GM18909 (cell line): ENCODE data around the gene CLN6.
"Not testable (repeated sequence)": the region's sequence is repeated elsewhere in the genome, so short reads cannot be mapped to it uniquely, and the experiment has no call there.

Source experiments
- ATAC-seq: cut with Tn5 transposase; IDR thresholded peaks from one replicate; pipeline ENCODE4 v1.9.1; 2021; ENCODE audit warnings: mild to moderate bottlenecking; ENCODE audit not compliant: unreplicated experiment, poor library complexity

Gene CLN6

GRCh38 chr15:68195336-68196112, 34.0 kb downstream of the CLN6 start:
- ATAC-seq: no peak

DNA sequence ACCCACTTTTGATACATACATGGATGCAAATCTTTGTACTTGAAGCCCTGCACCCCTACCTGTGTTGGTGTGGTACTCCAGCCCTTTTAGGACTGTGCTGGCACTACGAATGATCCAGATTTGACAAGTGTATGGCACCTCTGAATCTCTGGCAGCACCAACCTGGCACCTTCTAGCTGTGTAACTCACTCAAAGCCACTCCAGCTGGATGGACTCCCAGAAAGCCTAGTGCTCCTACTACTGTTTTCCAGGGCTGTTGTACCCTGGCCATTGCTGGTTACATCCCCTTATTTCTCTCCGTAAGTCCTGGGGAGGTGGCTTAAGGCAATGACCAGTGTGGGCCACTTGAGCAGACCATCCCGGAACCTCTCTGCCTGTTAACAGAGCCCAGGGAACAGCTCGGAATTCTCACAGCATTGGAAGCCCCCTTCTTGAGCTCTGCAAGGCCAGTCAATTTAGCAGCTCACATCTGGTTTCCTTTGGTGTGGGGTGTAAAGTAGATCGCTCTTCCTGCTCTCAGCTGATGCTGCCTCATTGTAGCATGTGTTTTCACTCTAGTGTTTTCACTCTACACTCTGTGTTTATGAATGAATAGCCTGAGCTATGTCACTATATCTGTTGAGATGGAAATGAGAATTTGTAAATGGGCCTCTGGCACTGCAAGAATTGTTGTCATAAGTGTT, 36.6 kb downstream of the CLN6 start:
- no peak for ATAC-seq

DNA sequence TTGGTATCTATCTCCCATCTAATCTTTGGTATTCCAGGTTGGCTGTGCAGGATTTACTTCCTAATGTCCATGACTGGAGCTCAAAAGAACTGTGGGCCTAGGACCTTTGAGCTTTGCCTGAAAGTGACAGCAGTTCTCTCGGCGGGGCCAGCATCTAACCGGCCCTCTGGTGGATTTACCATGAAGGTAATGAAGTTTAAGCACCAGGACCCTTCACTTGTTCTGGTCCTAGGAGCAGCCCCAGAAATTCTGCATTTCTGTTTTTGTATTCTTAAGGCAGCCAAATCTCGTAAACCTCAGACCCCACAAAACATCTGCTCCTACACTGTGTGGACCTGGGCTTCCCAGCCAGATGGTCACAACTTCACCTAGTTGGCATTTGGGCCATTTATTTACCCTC, 37.4 kb downstream of the CLN6 start:
- no peak for ATAC-seq

GRCh38 chr15:68191555-68191954, 38.0 kb downstream of the CLN6 start:
- no peak for ATAC-seq

GRCh38 chr15:68190048-68190447, 39.5 kb downstream of the CLN6 start:
- ATAC-seq: no peak

DNA sequence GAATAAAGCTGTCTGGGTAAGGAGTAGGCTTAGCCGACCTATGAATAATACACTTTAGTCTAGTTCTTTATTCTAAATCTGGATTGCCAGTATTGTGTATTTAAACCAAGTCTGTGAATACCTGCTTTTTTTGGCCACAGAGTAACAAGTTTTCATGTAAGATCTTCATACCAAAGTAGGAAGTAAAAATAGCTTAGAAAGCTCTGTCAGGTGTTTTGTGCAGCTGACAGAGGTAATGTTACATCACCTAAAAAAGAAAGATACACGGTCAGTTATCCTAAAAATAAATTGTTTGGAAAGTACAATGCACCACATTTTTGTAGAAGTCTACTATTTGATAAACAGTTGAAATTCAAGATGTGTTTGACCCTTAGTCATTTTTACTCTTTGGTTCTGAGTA, 40.9 kb downstream of the CLN6 start:
- ATAC-seq: no peak

DNA sequence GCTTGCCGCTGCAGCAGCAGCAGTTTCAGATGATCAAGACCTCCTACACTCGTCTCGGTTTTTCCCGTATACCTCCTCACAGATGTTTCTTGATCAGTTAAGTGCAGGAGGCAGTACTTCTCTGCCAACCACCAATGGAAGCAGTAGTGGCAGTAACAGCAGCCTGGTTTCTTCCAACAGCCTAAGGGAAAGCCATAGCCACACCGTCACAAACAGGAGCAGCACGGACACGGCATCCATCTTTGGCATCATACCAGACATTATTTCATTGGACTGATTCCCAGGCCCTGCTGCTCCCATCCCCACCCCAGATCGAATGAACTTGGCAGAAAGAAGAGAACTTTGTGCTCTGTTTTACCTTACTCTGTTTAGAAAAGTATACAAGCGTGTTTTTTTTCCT, 42.0 kb downstream of the CLN6 start:
- ATAC-seq: no peak

DNA sequence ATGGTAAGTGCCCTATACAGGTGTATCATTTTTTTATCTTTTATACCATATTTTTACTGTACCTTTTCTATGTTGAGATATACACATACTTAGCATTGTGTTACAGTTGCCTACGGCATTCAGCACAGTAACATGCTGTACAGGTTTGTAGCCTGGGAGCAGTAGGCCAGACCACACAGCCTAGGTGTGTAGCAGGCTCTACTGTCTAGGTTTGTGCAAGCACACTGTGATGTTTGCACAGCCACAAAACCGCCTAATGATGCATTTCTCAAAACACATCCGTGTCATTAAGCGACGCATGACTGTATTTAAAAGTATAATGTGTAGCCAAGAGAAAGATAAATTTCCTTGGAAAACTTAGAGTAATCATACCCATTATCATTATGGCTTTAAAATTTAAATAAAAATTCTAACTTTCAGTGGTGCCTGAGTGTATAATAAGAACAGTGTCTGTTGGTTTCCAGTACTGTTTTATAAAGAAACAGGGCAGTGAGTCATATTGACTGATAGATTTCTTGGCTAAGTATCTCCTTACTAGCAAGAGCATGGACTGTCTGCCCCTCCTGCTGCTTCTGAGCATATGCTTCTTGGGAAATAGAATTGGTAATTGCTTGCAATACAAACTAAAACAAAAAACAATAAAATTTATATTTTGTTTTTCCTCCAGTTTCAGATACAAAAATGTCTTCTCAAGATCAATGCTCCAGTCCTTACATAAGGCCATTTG, 42.7 kb downstream of the CLN6 start:
- no peak for ATAC-seq

DNA sequence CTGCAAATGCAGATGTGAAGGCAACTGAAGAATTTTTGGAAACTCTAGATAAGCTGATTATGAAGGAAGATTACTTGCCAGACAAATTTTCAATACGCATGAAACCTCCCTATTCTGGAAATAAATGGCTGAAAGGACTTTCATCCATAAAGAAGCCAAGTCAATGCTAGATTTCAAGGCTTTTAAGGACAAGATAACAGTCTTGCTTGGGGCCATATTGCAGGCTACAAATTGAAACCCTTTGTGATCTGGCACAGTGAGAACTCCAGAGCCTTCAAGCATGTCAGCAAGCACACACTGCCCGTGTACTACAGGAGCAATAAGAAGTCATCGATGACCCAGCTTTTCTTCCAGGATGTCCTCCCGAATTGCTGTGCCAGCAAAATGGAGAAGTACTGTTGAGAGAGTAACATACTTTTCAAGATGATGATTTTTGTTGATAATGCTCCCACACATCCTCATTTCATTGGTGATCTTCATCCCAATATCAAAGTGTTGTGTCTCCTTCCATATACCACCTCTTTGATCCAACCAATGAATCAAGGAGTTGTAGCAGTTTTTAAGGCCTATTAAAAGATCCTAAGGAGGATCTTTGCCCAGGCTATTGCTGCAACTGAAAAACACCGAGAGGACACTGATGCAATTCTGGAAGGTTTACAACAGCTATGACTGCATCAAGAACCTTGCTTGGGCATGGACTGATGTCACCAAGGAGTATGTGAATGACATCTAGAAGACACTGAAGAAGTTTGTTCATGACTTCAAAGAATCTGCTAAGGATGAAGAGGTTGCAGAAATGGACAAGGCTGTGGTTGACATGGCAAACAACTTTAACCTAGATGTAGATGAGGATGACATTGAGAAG, 44.7 kb downstream of the CLN6 start:
- no peak for ATAC-seq

GRCh38 chr15:68183616-68184315, 45.8 kb downstream of the CLN6 start:
- no peak for ATAC-seq

GRCh38 chr15:68177742-68178141, 51.8 kb downstream of the CLN6 start:
- ATAC-seq: no peak

DNA sequence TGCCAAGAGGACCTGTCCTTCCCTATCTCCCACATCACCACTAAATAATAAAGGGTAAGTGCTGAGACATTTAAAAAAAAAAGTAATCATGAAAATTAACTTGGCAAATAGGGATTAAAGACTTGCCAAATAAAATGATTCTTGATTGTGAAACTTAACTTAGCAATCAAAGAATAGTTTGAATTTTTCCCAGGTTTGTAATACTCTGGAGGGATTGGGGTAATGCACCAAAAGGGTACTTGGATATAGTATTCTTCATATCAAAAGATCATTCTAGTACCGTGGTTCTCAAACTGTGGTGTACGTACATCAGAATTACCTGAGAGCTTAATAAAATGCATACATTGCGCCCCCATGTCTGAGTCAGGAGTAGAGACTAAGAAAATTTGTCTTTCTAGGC, 52.9 kb downstream of the CLN6 start:
- no peak for ATAC-seq

GRCh38 chr15:68175526-68175925, 54.0 kb downstream of the CLN6 start:
- no peak for ATAC-seq

DNA sequence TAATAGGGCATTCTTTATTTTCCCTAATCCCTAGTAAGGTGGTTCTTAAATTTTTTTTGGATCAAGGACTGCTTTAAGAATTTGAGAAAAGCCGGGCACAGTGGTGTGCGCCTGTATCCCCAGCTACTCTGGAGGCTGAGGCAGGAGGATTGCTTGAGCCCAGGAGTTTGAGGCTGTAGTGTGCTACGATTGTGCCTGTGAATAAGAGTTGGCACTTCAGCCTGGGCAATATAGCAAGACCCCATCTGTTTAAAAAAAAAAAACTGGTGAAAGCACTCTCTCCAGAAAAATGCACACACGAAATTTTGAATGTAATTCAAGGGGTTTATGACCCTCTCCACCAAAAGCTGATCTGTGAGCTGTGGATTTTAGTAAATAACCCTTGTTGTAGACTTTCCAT, 56.4 kb downstream of the CLN6 start:
- ATAC-seq: no peak

DNA sequence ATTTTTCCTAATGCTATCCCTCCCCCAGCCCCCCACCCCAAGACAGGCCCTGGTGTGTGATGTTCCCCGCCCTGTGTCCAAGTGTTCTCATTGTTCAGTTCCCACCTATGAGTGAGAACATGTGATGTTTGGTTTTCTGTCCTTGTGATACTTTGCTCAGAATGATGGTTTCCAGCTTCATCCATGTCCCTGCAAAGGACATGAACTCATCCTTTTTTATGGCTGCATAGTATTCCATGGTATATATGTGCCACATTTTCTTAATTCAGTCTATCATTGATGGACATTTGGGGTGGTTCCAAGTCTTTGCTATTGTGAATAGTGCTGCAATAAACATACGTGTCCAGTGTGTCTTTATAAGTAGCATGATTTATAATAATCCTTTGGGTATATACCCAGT, 57.5 kb downstream of the CLN6 start:
- not testable (repeated sequence) for ATAC-seq

DNA sequence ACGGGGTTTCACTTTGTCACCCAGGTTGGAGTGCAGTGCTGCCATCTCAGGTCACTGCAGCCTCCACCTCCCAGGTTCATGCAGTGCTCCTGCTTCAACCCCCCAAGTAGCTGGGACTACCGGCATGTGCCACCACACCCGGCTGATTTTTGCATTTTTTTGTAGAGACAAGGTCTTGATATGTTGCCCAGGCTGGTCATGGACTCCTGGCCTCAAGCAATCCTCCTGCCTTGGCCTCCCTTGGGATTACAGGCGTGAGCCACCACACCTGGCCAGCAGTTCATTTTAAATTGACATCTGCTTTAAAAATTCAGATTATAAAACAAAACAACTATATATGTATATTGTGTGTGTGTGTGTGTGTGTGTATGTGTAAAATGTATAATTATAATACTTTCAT, 62.7 kb downstream of the CLN6 start:
- ATAC-seq: no peak

GRCh38 chr15:68163191-68163590, 66.3 kb downstream of the CLN6 start:
- ATAC-seq: no peak

DNA sequence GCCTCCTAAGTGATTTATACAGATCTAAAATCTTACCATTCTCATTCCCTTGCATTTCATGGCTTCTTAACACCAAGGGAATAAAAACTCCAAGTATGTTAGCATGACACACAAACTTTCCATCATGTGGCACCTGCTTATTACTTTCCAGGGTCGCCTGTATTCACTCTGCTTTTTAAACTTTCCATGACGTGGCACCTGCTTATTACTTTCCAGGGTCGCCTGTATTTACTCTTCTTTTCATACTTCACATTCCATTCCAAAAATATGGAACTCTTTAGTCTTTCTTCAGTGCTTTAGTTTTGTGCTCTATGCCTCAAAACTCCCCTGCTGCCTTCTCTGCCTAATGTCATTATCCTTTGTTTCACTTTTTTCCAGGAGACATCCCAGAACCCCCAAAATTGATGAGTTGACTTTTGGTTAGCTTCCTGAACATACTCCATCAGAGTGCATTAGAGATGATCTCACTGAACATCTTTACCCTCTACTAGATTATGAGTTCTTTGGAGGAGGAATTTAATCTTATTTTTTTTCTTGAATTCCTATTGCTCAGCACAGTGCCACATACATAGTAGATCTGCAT, 71.4 kb downstream of the CLN6 start:
- no peak for ATAC-seq

DNA sequence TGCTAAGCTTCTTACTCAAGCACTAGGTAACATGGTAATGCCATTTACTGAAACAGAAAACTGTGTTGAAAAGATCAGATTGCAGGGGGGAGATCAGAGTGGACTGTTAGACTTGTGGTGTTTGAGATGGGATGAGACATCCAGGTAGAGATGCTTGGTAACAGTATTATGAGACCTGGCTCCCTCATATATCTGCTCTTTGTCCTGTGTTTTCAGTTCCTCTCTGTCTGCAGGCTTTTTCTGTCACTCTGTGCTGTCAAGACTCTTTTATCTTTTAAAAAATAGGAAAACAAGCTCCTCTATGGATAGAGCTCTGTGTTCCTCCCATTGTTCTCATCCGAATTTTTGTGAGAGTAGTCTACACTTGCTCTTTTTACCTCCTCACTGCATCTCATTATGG, 72.5 kb downstream of the CLN6 start:
- ATAC-seq: no peak
